Right lobe of liver (tissue), 6 donors: ENCODE results near the gene PRKCQ. TPM values are rescaled to one million over a fixed set of nuclear protein-coding genes. Genes with fewer than 3 reads are reported as not detected.

ENCODE experiments used
- ATAC-seq, 4 donors: fragments of 200-7000 bp; cut with Tn5 transposase; one replicate each; pipeline ENCODE4 v1.9.1; 2020; ENCODE audit warnings: mild to moderate bottlenecking in 4 of 4, moderate library complexity in 4 of 4
- DNase-seq, 3 donors: peaks; one replicate each; pipeline ENCODE4 v3.0.0-alpha.2; 2020
- H3K27ac ChIP-seq, 3 donors: fragments of 200-600 bp; one replicate each; pipeline ENCODE4 v1.8.0; 2022
- H3K27me3 ChIP-seq, 2 donors: fragments of 200-600 bp; one replicate each; pipeline ENCODE4 v1.8.0; 2022
- H3K36me3 ChIP-seq, 4 donors: fragments of 200-600 bp; sonication (generic) in 1 of 4; one replicate each; pipeline versions ENCODE4 v1.5.1 to v1.8.0; 2017 to 2022; ENCODE audit warnings: control low read depth in 1 of 4
- H3K4me1 ChIP-seq, 4 donors: fragments of 200-600 bp; sonication (generic) in 1 of 4; one replicate each; pipeline versions ENCODE4 v1.5.1 to v1.8.0; 2017 to 2022; ENCODE audit warnings: control low read depth in 1 of 4
- H3K4me3 ChIP-seq, 3 donors: fragments of 200-600 bp; one replicate each; pipeline ENCODE4 v1.8.0; 2022
- H3K9me3 ChIP-seq, 4 donors: fragments of 200-600 bp; sonication (generic) in 1 of 4; one replicate each; pipeline versions ENCODE4 v1.5.1 to v1.8.0; 2017 to 2022; ENCODE audit warnings: control low read depth in 1 of 4
- CTCF ChIP-seq, 4 donors: fragments of 200-600 bp in 3 of 4; fragments of 450-650 bp in 1 of 4; IDR thresholded peaks; one replicate each; pipeline versions ENCODE4 v1.5.1 to v1.8.0; 2016 to 2022; ENCODE audit warnings: antibody characterized with exemption in 4 of 4, mild to moderate bottlenecking in 2 of 4
- POLR2A ChIP-seq: fragments of 450-650 bp; IDR thresholded peaks from one replicate; pipeline ENCODE4 v1.6.1; 2017; ENCODE audit warnings: antibody characterized with exemption, mild to moderate bottlenecking
- WGBS: methylation state at CpG from one replicate; pipeline ENCODE4 v1.1.6; 2018; ENCODE audit warnings: low coverage, low lambda C conversion rate; ENCODE audit not compliant: insufficient coverage; ENCODE audit errors: missing lambda C conversion rate; 5-methylcytosine and 5-hydroxymethylcytosine counted together
- intact Hi-C, 2 donors: fragments of 100-400 bp; cut with DNase I; formaldehyde crosslinking; loops; one replicate each; pipeline versions ENCODE4 v1.11.2 to v1.14.1; 2022
- total RNA-seq, 6 experiments: library from RNA; depleted of rRNA in 2 of 6; stranded (reverse); fragments of >200 nt in 2 of 6; fragmentation: NEBNext Ultra II Directional in 3 of 6; extraction: Animal tissue kit (Norgen Biotek cat#: 25700) in 3 of 6; gene quantifications; one replicate each; pipeline versions ENCODE4 v1.1.0 to v1.2.4, GENCODE V29; 2016 to 2023
- donor health status: DM: no; HTN: yes; CAD: no.
- donor health status: DM: no; HTN: no; CAD: no.
- donor health status: DM: no; HTN: no; CAD: no.
- donor health status: DM: no; HTN: yes; CAD: no.
- donor health status: DM: no; HTN: yes; CAD: no.

The PRKCQ gene
- total RNA-seq, 6 experiments from 2014 or later = 0.12 to 0.60 (median 0.16) TPM

GRCh38 chr10:6514180-6514579, 65.9 kb downstream of the PRKCQ start:
- Histone ChIP-seq H3K4me1 (no peaks in the 10 kb centered on the region), H3K9me3 (no peaks in the 10 kb centered on the region), H3K27me3 (no peaks in the 10 kb centered on the region), H3K36me3 (no peaks in the 10 kb centered on the region), H3K4me3 (no peak overlapping the region), H3K27ac (no peak overlapping the region)
- no peak for DNase-seq
- ATAC-seq = no peak
- TF ChIP-seq POLR2A (no peak), CTCF (IDR thresholded peaks at IDR 0.05) (no peak)
- intact Hi-C loops = no loop called here
- WGBS = 34% methylated on average over 4 of the region's 7 CpGs

DNA sequence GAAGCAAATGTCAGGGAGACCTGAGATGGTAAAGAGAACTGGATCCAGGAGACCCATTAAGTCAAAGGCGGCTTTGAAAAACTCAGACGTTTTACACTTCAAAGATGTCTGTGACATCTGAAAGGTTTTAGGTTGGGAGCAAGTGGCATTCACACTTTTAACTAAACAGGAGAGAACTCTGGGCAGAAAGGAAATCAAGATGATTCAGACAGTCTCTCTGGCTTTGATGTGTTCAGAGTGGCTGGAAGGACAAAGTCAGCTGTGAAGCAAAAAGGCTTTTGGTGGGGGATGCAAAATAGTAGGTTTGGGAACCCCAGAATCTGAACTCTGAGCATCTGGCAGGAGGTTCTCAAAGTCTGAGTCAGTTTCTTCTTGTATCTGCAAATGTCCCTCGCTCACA, 66.6 kb downstream of the PRKCQ start:
- H3K36me3 ChIP-seq = no peaks in the 10 kb centered on the region
- H3K27ac ChIP-seq = no peak overlapping the region
- TF ChIP-seq POLR2A (no peak), CTCF (IDR thresholded peaks at IDR 0.05) (no peak)
- intact Hi-C loops = no loop called here
- no peaks in the 10 kb centered on the region for H3K9me3 ChIP-seq
- WGBS = 45% methylated on average over 3 of the region's 3 CpGs
- no peak overlapping the region for H3K4me3 ChIP-seq
- H3K27me3 ChIP-seq = no peaks in the 10 kb centered on the region
- ATAC-seq = no peak
- DNase-seq = no peak
- no peaks in the 10 kb centered on the region for H3K4me1 ChIP-seq

GRCh38 chr10:6512182-6512581, 67.9 kb downstream of the PRKCQ start:
- H3K27ac ChIP-seq = no peak overlapping the region
- no peak for DNase-seq

DNA sequence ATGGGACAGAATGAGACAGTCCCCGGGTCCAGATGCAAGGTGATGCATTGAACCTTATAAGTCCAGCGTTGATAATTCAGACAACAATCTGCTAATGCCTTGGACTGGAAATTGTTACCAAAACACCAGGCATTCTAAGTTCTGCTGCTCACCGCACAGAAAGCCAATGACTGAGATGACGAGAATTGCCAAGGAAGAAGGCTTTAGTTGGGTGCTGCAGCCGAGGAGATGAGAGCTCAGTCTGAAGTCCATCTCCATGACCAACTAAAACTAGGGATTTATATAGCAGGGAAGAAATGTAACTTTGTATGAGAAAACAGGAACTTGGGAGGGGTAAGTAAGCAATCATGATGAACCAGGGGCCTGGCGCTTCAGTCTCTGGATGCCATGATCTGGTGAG, 68.7 kb downstream of the PRKCQ start:
- Histone ChIP-seq H3K36me3 (no peaks in the 10 kb centered on the region), H3K27ac (no peak overlapping the region), H3K9me3 (no peaks in the 10 kb centered on the region), H3K4me3 (no peak overlapping the region), H3K4me1 (no peaks in the 10 kb centered on the region), H3K27me3 (no peaks in the 10 kb centered on the region)
- TF ChIP-seq CTCF (IDR thresholded peaks at IDR 0.05) (no peak), POLR2A (no peak)
- no peak for ATAC-seq
- intact Hi-C loops = no loop called here
- WGBS = 84% methylated on average over 4 of the region's 6 CpGs
- DNase-seq = no peak

More at GRCh38 chr10:6512182-6512581, 67.9 kb downstream of the PRKCQ start:
- intact Hi-C loops = no loop called here
- Histone ChIP-seq H3K9me3 (no peaks in the 10 kb centered on the region), H3K27me3 (no peaks in the 10 kb centered on the region), H3K4me3 (no peak overlapping the region), H3K4me1 (no peaks in the 10 kb centered on the region), H3K36me3 (no peaks in the 10 kb centered on the region)
- no peak for ATAC-seq
- TF ChIP-seq CTCF (IDR thresholded peaks at IDR 0.05) = no peak
- 55% methylated on average over 3 of the region's 3 CpGs for WGBS

DNA sequence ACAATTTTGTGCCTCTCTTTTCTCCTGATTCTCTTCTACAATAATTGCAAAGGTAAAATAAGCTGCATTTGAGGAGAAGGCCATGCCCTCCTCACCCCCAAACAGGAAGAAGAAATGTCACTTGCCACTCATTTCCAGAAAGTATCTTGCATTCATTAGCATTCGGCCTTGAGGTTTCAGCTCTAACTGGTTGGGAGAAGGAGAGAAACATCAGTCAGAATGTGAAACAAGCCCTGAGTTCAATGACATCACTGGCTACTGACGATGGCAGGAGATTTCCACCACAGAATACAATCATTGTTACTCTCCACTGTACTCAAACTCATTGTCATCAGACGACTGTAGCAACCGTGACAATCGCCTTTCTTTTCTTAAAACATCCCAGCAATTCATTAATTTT, 72.8 kb downstream of the PRKCQ start:
- no peak overlapping the region for H3K4me3 ChIP-seq
- no peak for TF ChIP-seq CTCF (IDR thresholded peaks at IDR 0.05)
- TF ChIP-seq POLR2A = no peak
- no peaks in the 10 kb centered on the region for H3K4me1 ChIP-seq
- DNase-seq = no peak
- no peak overlapping the region for H3K27ac ChIP-seq
- no peaks in the 10 kb centered on the region for H3K9me3 ChIP-seq
- WGBS = 58% methylated on average over 5 of the region's 5 CpGs
- ATAC-seq = no peak
- intact Hi-C loops = no loop called here
- no peaks in the 10 kb centered on the region for H3K36me3 ChIP-seq
- no peaks in the 10 kb centered on the region for H3K27me3 ChIP-seq
